NB4 (cell line): ENCODE data around the gene VRK3.

Experiments used
- MYC ChIP-seq: IDR thresholded peaks from 2 replicates; pipeline ENCODE4 v1.6.1; 2011; ENCODE audit warnings: low read depth, low read length
- POLR2A ChIP-seq: IDR thresholded peaks from 2 replicates; pipeline ENCODE4 v1.6.1; 2011; ENCODE audit warnings: mild to moderate bottlenecking; ENCODE audit not compliant: insufficient read length; ENCODE audit errors: extremely low read depth
- TF ChIP-seq, protein P1 (sequence below): IDR thresholded peaks from one replicate; pipeline ENCODE4 v1.5.1; 2012; ENCODE audit warnings: low read depth, low read length

DNA sequence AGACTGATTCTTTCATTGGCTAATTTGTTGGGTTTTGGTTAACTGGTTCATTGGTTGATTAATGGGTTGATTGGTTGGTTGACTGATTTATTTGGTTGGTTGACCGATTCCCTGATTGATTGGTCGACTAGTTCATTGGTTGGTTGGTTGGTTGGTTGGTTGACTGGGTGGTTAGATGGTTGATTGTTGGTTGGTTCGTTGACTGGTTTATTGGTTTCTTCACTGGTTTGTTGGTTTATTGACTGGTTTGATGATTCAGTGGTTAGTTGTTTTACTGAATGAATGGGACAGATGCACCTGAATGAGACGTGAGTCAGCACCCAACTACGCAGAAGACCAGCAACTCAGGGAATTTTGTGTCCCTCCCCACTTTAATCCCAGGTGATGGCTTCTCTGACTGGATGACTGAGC is 93.1 kb downstream of the VRK3 start:
- TF ChIP-seq, protein P1, sequence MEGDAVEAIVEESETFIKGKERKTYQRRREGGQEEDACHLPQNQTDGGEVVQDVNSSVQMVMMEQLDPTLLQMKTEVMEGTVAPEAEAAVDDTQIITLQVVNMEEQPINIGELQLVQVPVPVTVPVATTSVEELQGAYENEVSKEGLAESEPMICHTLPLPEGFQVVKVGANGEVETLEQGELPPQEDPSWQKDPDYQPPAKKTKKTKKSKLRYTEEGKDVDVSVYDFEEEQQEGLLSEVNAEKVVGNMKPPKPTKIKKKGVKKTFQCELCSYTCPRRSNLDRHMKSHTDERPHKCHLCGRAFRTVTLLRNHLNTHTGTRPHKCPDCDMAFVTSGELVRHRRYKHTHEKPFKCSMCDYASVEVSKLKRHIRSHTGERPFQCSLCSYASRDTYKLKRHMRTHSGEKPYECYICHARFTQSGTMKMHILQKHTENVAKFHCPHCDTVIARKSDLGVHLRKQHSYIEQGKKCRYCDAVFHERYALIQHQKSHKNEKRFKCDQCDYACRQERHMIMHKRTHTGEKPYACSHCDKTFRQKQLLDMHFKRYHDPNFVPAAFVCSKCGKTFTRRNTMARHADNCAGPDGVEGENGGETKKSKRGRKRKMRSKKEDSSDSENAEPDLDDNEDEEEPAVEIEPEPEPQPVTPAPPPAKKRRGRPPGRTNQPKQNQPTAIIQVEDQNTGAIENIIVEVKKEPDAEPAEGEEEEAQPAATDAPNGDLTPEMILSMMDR, result no peak
- TF ChIP-seq MYC (no peak), POLR2A (no peak)
